HuH-7 (cell line): ENCODE measurements around the gene CCDC120.

Source experiments
- DNase-seq: peaks from one replicate; pipeline ENCODE4 v3.0.0; 2011; ENCODE audit warnings: low spot score

CCDC120 gene

DNA sequence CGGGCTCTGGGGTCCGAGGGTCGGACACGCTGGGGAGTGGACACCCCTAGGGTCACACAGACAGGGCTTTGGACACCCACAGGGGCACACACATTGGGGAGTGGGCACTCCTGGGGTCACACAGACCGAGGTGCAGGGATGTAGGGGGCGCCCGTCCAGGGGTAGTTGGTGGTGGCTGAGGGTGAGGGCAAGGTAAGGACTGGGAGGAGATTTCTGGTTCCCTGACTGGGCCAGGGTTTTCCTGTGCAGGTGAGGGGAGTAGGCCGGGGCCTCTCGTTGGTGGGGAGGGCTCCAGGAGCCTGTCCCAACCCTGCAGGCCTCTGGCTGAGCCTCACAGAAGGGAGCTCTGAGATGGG is 42.8 kb downstream of the CCDC120 start:
- no peak for DNase-seq

- DNase-seq = peak; percentile 30
Measured at GRCh38 chrX:49102190-49102589, 43.4 kb downstream of the CCDC120 start.

DNA sequence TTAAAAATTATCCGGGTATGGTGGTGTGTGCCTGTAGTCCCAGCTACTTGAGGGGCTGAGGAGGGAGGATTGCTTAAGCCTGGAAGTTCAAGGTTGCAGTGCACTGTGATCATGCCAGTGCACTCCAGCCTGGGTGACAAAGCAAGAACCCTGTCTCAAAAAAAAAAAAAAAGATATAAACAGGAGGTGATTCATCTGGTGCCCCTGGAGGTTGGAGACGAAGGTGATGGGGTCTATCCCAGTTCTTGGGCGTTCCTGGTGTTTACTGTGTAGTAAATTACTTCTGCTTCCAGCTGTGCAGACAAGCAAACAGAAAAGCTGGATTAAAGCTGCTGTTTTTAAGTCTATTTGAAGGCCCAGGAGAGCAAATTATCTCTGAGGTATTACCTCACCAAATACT is 44.8 kb downstream of the CCDC120 start:
- DNase-seq = no peak

- no peak for DNase-seq
Measured at GRCh38 chrX:49106296-49106695, 47.5 kb downstream of the CCDC120 start.

GRCh38 chrX:49106930-49107329 is 48.1 kb downstream of the CCDC120 start:
- DNase-seq = peak; percentile 50

DNA sequence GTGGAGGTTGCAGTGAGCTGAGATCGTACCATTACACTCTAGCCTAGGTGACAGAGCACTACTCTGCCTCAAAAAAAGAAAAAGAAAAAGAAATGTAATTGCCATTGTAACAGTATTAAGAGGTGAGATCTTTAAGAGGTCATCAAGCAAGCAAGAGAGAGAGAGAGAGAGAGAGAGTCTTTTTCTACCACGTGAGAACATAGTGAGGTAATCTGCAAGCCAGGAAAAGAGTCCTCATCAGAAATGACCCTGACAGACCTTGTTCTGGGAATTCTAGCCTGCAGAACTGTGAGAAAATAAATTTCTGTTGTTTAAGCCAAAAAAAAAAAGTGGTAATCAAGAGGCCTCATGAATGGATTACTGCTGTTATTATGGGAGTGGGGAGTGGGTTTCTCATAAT is 49.8 kb downstream of the CCDC120 start:
- no peak for DNase-seq

DNA sequence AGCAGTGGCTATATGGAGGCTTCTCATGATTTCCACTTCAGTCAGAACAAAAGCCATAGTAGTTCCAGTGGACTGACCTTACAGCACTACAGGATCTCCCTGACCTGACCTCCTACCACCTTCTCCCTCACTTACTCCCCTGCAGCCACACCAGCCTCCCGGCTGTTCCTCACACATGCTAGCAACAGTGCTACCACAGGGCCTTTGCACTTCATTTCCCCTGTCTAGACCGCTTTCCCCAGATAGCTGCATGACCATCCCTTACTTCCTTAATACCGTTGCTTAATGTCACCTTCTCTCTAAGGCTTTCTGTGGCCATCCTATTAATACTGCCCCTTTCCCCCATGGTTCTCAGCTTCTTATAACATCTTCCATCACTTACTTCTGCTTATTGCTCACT is 51.6 kb downstream of the CCDC120 start:
- DNase-seq = no peak

- DNase-seq = no peak
Measured at GRCh38 chrX:49111791-49112190, 53.0 kb downstream of the CCDC120 start.

GRCh38 chrX:49116076-49116475 is 57.3 kb downstream of the CCDC120 start:
- DNase-seq = no peak

- DNase-seq = no peak
Measured at GRCh38 chrX:49116716-49117115, 57.9 kb downstream of the CCDC120 start.

DNA sequence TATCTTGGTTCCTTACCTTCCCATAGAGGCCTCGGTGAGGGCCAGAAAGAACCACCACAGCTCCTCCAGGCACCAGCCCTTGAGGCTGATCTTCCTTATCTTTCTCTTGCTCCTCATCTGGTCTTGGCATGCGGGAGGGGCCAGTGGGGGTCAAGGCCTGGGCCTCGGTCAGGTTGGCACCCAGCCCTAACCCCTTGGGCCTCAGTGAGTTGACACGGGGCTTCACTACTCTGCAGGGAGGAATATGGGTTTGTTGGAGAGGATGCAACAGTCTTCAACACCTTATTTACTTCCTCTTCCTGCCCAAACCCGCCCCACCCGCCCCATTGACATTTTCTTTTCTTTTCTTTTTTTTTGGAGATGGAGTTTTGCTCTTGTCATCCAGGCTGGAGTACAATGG is 58.8 kb downstream of the CCDC120 start:
- no peak for DNase-seq
